SK-N-SH (cell line): ENCODE data around the gene ULK1. TPM values are rescaled to one million over a fixed set of nuclear protein-coding genes. Genes with fewer than 3 reads are reported as not detected.

Source experiments
- CTCF ChIA-PET: fragments of 300-600, 350-600 bp; formaldehyde crosslinking; extraction: SDS; loops from one replicate; lab custom pipeline; 2021; lab: Yijun Ruan, JAX
- POLR2A ChIA-PET: fragments of 350-600 bp; sonication (Branson Sonifier 250); formaldehyde crosslinking; extraction: SDS; loops from one replicate; lab custom pipeline; 2020; ENCODE audit warnings: antibody characterized with exemption, inconsistent platforms; lab: Yijun Ruan, JAX
- DNase-seq: peaks from one replicate; pipeline ENCODE4 v3.0.0; 2012
- H2AFZ ChIP-seq: fragments of 200-600 bp; sonication (generic); 2 replicates; pipeline ENCODE4 v1.8.1; 2016; ENCODE audit warnings: antibody characterized with exemption, mild to moderate bottlenecking, low read depth
- H3F3A ChIP-seq: fragments of 200-600 bp; sonication (generic); replicated peaks from 2 replicates; pipeline ENCODE3; 2016; ENCODE audit warnings: antibody characterized with exemption, mild to moderate bottlenecking; ENCODE audit not compliant: insufficient read depth
- H3K27ac ChIP-seq, 2 experiments: fragments of 200-500 bp in 1 of 2; fragments of 200-600 bp in 1 of 2; sonication (Bioruptor generic) in 1 of 2; sonication (generic), shearing (Covaris generic) in 1 of 2; 2 replicates each; pipeline versions ENCODE4 v1.5.1 to v1.6.1; 2014 to 2016; ENCODE audit warnings: low read depth in 2 of 2, inconsistent platforms in 1 of 2, low read length in 1 of 2, mild to moderate bottlenecking in 1 of 2, mixed read lengths in 1 of 2
- H3K27me3 ChIP-seq: fragments of 200-600 bp; sonication (generic), shearing (Covaris generic); 2 replicates; pipeline ENCODE4 v1.6.1; 2016; ENCODE audit warnings: mixed run types; ENCODE audit not compliant: insufficient read depth
- H3K36me3 ChIP-seq, 2 experiments: fragments of 200-500 bp in 1 of 2; fragments of 200-600 bp in 1 of 2; sonication (Bioruptor generic) in 1 of 2; sonication (generic) in 1 of 2; replicated peaks in 1 of 2; 2 replicates each; pipeline versions ENCODE3 to v1.5.1; 2014 to 2016; ENCODE audit warnings: low read length in 1 of 2, mild to moderate bottlenecking in 1 of 2; ENCODE audit not compliant: insufficient read depth in 2 of 2, control insufficient read depth in 1 of 2
- H3K4me1 ChIP-seq, 2 experiments: fragments of 200-500 bp in 1 of 2; fragments of 200-600 bp in 1 of 2; sonication (Bioruptor generic) in 1 of 2; sonication (generic), shearing (Covaris generic) in 1 of 2; 2 replicates each; pipeline versions ENCODE4 v1.5.1 to v1.6.1; 2014 to 2016; ENCODE audit warnings: low read depth in 1 of 2, low read length in 1 of 2, mixed run types in 1 of 2; ENCODE audit not compliant: insufficient read depth in 2 of 2, control insufficient read depth in 1 of 2
- H3K4me2 ChIP-seq: fragments of 200-600 bp; sonication (generic), shearing (Covaris generic); 2 replicates; pipeline ENCODE4 v1.6.1; 2017; ENCODE audit warnings: mixed run types
- H3K4me3 ChIP-seq, 2 experiments: fragments of 200-500 bp in 1 of 2; fragments of 200-600 bp in 1 of 2; sonication (Bioruptor generic) in 1 of 2; sonication (generic), shearing (Covaris generic) in 1 of 2; 2 replicates each; pipeline versions ENCODE4 v1.5.1 to v1.8.1; 2014 to 2016; ENCODE audit warnings: low read depth in 2 of 2, inconsistent platforms in 1 of 2, low read length in 1 of 2, mild to moderate bottlenecking in 1 of 2, mixed read lengths in 1 of 2, moderate library complexity in 1 of 2
- H3K79me2 ChIP-seq: fragments of 200-600 bp; sonication (generic); 2 replicates; pipeline ENCODE4 v1.8.1; 2017; ENCODE audit warnings: mild to moderate bottlenecking; ENCODE audit not compliant: insufficient read depth
- H3K9ac ChIP-seq: fragments of 200-600 bp; sonication (generic); 2 replicates; pipeline ENCODE4 v1.6.1; 2017; ENCODE audit warnings: mixed run types
- H3K9me2 ChIP-seq: fragments of 200-600 bp; sonication (generic); 2 replicates; pipeline ENCODE4 v1.6.1; 2017; ENCODE audit warnings: mixed run types
- H3K9me3 ChIP-seq: fragments of 200-600 bp; sonication (generic); 2 replicates; pipeline ENCODE4 v1.6.1; 2017; ENCODE audit warnings: mixed run types, mild to moderate bottlenecking, moderate library complexity
- H4K20me1 ChIP-seq: fragments of 200-600 bp; sonication (generic); 2 replicates; pipeline ENCODE4 v1.6.1; 2017; ENCODE audit warnings: mild to moderate bottlenecking, mixed run types; ENCODE audit not compliant: insufficient read depth
- EP300 ChIP-seq, 2 experiments: IDR thresholded peaks; 2 replicates each; pipeline versions ENCODE4 v1.4.0 to v1.6.1; 2012; ENCODE audit warnings: borderline replicate concordance in 1 of 2, low read depth in 1 of 2, low read length in 1 of 2
- FOXM1 ChIP-seq: IDR thresholded peaks from 2 replicates; pipeline ENCODE4 v1.4.0; 2012; ENCODE audit warnings: low read depth, mild to moderate bottlenecking
- GABPA ChIP-seq: IDR thresholded peaks from 2 replicates; pipeline ENCODE4 v1.4.0; 2012; ENCODE audit warnings: low read depth, mild to moderate bottlenecking
- NRF1 ChIP-seq: IDR thresholded peaks from 2 replicates; pipeline ENCODE4 v1.6.1; 2012; ENCODE audit warnings: low read depth, mild to moderate bottlenecking, low read length
- RFX5 ChIP-seq: IDR thresholded peaks from 2 replicates; pipeline ENCODE4 v1.6.1; 2012; ENCODE audit warnings: mild to moderate bottlenecking, improper control_type of control experiment, low read length
- TAF1 ChIP-seq: IDR thresholded peaks from 2 replicates; pipeline ENCODE4 v1.6.1; 2012; ENCODE audit warnings: low read depth, mild to moderate bottlenecking, low read length, moderate library complexity, borderline replicate concordance
- TCF12 ChIP-seq: IDR thresholded peaks from 2 replicates; pipeline ENCODE4 v1.4.0; 2012
- WGBS: methylation state at CpG from one replicate; pipeline ENCODE4 v1.1.6; 2017; ENCODE audit warnings: low lambda C conversion rate; 5-methylcytosine and 5-hydroxymethylcytosine counted together
- polyA plus RNA-seq, 3 experiments: library from polyadenylated mRNA; depleted of rRNA; stranded (reverse); fragments of >200 nt; gene quantifications; 2 replicates each; pipeline ENCODE4 v1.2.3, GENCODE V29; 2012
- TF ChIP-seq, protein P1 (sequence below): IDR thresholded peaks from 2 replicates; pipeline ENCODE4 v1.4.0; 2012; ENCODE audit warnings: low read depth, borderline replicate concordance
- TF ChIP-seq, protein P2 (sequence below): fragments of 150-350 bp; IDR thresholded peaks from 2 replicates; pipeline ENCODE4 v1.6.1; 2017; ENCODE audit warnings: antibody characterized with exemption, low read length, low read depth, borderline replicate concordance
- TF ChIP-seq, protein P3 (sequence below): IDR thresholded peaks from 2 replicates; pipeline ENCODE4 v1.4.0; 2012; ENCODE audit warnings: low read depth, borderline replicate concordance

ULK1 gene
- polyA plus RNA-seq, 1 of the 3 experiments (the other 2 are of a cell fraction) = 10.7 TPM

DNA sequence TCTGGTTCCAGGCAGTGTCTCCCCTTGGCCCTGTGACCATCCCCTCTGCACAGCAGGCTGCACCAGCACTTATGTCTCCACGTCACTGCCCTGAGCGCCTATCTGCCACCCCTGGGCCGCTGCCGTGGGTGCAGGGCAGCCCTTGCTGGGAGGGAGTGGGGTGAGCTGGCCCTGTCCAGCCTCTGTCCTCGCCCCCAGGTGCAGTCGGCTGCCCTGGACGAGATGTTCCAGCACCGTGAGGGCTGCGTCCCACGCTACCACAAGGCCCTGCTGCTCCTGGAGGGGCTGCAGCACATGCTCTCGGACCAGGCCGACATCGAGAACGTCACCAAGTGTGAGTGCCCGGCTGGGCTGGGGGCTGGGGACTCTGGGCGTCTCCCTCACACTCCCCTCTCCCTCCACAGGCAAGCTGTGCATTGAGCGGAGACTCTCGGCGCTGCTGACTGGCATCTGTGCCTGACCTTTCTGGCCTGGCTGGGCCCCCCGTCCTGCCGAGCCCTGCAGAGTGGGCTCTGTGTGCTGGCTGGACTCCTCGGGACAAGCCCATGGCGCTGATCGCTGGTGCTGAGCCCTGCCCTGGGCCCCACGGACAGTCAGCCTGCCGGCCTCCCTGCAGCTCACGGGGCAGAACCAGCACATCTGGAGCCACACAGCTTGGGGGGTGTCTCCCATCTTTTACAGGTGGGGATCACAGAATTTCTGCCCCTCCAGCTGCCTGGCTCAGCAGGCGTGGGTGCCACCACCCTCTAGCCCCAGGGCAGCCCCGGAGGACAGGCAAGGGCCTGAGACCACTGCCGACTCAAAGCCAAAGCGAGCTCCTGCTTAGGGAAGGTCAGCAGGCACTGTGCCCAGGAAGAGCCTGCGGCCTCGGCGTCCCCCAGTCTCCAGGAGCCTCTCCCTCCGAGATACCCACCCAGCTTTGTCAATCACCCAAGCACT, 26.7 kb downstream of the ULK1 start:
- Histone ChIP-seq H4K20me1 (no peaks in the 10 kb centered on the region), H3K4me2 (no peak overlapping the region), H3K9ac (no peak overlapping the region), H3F3A (peaks cover 3% of the 10 kb centered on the region), H2AFZ (no peak overlapping the region), H3K4me1 (no peaks in the 10 kb centered on the region; a peak in 1 of 4 replicates), H3K9me2 (no peaks in the 10 kb centered on the region), H3K9me3 (no peaks in the 10 kb centered on the region), H3K4me3 (no peak overlapping the region), H3K36me3 (peaks cover 0 to 38% of the 10 kb centered on the region in 2 experiments), H3K27me3 (no peaks in the 10 kb centered on the region), H3K27ac (no peak overlapping the region; a peak in 1 of 4 replicates), H3K79me2 (no peaks in the 10 kb centered on the region)
- 90% methylated on average over 9 of the region's 35 CpGs for WGBS
- no peak for DNase-seq
- TF ChIP-seq GABPA (no peak), FOXM1 (no peak), TAF1 (no peak), EP300 (IDR thresholded peaks at IDR 0.05; ENCODE audit: borderline replicate concordance in 1 of 2, low read depth in 1 of 2, low read length in 1 of 2) (no peak), NRF1 (no peak), TCF12 (no peak), RFX5 (no peak)
- TF ChIP-seq, protein P1, sequence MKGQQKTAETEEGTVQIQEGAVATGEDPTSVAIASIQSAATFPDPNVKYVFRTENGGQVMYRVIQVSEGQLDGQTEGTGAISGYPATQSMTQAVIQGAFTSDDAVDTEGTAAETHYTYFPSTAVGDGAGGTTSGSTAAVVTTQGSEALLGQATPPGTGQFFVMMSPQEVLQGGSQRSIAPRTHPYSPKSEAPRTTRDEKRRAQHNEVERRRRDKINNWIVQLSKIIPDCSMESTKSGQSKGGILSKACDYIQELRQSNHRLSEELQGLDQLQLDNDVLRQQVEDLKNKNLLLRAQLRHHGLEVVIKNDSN = no peak
- TF ChIP-seq, protein P2, sequence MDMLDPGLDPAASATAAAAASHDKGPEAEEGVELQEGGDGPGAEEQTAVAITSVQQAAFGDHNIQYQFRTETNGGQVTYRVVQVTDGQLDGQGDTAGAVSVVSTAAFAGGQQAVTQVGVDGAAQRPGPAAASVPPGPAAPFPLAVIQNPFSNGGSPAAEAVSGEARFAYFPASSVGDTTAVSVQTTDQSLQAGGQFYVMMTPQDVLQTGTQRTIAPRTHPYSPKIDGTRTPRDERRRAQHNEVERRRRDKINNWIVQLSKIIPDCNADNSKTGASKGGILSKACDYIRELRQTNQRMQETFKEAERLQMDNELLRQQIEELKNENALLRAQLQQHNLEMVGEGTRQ = no peak
- TF ChIP-seq, protein P3, sequence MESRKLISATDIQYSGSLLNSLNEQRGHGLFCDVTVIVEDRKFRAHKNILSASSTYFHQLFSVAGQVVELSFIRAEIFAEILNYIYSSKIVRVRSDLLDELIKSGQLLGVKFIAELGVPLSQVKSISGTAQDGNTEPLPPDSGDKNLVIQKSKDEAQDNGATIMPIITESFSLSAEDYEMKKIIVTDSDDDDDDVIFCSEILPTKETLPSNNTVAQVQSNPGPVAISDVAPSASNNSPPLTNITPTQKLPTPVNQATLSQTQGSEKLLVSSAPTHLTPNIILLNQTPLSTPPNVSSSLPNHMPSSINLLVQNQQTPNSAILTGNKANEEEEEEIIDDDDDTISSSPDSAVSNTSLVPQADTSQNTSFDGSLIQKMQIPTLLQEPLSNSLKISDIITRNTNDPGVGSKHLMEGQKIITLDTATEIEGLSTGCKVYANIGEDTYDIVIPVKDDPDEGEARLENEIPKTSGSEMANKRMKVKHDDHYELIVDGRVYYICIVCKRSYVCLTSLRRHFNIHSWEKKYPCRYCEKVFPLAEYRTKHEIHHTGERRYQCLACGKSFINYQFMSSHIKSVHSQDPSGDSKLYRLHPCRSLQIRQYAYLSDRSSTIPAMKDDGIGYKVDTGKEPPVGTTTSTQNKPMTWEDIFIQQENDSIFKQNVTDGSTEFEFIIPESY = no peak
- ChIA-PET CTCF (interaction anchor here (1.7 to 1.9 kb wide), 2 partner anchors 8 to 85 kb away, joined by 4 to 5 read pairs; no protein-coding TSS in a partner anchor), POLR2A (no interaction called here)
